Measurements from ENCODE around the gene LPP.

GRCh38 chr3:188305220-188305619 is 151.3 kb downstream of the LPP start:
- TF ChIP-seq CTCF (IDR thresholded peaks at IDR 0.05), result no peak
- no peak for TF ChIP-seq ZFX (IDR thresholded peaks at IDR 0.05; ENCODE audit: borderline replicate concordance)

Data from 22Rv1 (cell line).